Articular chondrocyte of knee joint (primary cell): ENCODE data around the gene CHI3L1. TPM values are rescaled to one million over a fixed set of nuclear protein-coding genes. Genes with fewer than 3 reads are reported as not detected.

Source experiments
- total RNA-seq: library from RNA; depleted of rRNA; stranded (reverse); fragments of >200 nt; gene quantifications from 2 replicates; pipeline ENCODE4 v1.2.3, GENCODE V29; 2012

Gene CHI3L1
- 5,061 and 6,408 TPM in 2 replicates for total RNA-seq

DNA sequence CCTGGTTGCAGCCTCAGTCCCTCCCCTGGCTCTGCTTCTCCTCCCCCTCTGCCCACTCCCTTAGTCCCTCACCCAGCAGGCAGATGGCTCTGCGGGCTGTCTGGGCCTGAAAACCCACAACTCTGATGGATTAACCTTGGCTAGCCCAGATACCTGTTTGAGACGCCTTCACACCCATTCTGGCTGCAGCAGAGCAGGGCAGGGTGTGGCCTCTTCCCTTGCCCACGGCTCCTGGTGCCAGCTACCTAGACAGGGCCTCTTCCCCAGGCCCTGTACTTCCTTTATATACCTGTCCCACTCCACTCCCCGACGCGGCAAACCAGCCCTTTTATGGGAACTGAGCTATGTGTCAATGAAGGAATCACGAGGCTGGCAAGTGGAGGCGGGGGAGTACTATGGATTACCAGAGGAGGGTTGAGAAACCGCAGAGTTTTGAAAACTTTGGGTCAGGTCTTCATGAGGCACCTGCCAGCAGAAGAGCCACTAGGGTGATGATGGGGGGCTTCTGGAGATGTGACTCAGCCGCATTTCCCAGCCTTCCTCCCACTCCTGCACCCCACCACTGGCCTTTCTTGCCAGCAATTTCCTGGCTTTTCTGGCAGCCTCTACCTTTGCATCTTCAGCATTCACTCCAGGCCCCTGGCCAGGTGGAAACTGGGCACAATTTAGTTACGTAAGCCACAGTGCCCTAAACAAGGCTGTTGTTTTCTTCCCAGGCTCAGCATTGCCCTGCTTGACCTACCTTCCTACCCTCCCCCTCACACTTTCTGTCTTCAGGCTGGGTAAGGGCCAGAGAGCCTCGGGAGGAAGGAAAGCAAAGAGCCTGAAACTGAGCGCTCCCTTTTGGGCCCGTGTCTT lies at the start of gene CHI3L1:
CHI3L1 (minus strand) TSS at position 259 of the 858 bp plus-strand sequence; CDS start at position 178, 81 bp downstream.

DNA sequence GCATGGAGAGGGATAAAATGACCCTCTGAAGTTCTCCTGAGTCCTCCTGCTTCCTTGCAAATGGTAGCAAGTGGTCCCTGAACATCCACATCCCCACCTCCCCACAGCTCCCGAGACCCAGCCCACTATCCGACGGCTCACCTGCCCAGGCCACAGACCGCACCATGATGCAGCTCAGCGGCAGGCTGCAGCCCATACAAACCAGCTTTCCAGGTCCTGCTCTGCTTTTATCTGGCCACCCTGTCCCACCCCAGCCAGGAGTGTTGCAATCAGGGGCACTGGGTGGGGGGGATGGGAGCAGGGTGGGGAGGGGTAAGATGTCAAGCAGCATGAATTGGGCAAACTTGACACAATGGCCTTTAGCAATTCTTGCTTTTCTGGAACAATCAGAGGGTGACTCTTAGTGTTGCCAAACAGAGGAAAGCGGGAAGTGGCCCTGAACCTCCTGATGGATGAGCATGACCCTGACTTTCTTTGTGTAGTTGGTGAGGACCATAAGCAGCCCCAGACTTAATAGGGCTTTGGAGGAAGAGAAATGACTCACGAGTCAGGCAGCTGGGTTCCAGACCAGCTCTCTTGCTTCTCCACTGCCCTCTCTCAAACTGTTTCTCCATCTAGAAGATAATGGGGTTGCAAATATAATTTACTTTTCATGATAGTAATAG lies 43.1 kb upstream of the CHI3L1 start, which contains the start of gene CHIT1:
CHIT1 (minus strand) TSS at position 203 of the 665 bp plus-strand sequence; CDS start at position 166, 37 bp downstream.

DNA sequence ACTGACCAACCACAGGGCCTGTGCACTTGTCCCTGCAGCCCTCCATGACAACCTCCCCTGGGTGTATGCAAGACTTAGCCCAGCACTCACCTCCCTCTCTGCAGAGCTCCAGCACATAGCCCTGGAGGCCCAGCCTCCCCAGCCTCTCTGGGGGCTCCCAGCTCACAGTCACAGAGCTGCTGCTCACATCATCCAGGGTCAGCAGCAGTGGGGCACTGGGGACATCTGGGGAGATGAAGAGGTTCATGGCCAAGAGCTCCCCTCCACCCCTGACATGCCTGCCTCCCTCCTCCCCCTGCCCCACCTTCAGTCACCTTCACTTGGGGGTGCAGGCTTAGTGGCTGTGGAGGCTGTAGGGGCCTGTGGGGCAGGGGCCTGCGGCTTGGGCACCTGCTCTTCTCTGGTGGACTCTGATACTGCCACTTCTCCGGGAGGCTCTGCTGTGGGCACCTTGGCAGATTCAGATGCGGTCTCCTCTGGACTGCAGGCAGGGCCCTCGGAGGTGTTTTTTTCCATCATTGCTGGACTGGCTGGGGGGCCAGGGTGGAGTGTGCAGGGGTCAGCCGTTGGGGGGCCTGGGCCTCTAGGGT lies 11.2 kb downstream of the CHI3L1 start, which contains the start of gene MYBPH:
MYBPH (minus strand) TSS at position 590 of the 590 bp plus-strand sequence; CDS start at position 519, 71 bp downstream.

Other genes starting within 250 kb of the CHI3L1 start
- gene ADIPOR1, start 228.4 kb downstream of the CHI3L1 start, total RNA-seq: 71.1 and 90.7 TPM in 2 replicates
- 45.2 and 46.2 TPM in 2 replicates for gene CYB5R1, start 219.4 kb downstream of the CHI3L1 start, total RNA-seq
- 103 TPM in 2 replicates for gene TMEM183A, start 179.3 kb downstream of the CHI3L1 start, total RNA-seq
- gene PPFIA4, start 160.2 kb downstream of the CHI3L1 start, total RNA-seq: 29.6 and 50.0 TPM in 2 replicates
- gene MYOG, start 100.7 kb downstream of the CHI3L1 start, total RNA-seq: not detected in 2 replicates
- 15.8 and 20.2 TPM in 2 replicates for gene ADORA1, start 59.0 kb downstream of the CHI3L1 start, total RNA-seq
- 0.52 and 0.54 TPM in 2 replicates for gene MYBPH, start 10.9 kb downstream of the CHI3L1 start, total RNA-seq
- under 0.01 TPM in 2 replicates for gene CHIT1, start 43.0 kb upstream of the CHI3L1 start, total RNA-seq
- 21.4 and 37.2 TPM in 2 replicates for gene BTG2, start 118.8 kb upstream of the CHI3L1 start, total RNA-seq
- gene FMOD, start 164.4 kb upstream of the CHI3L1 start, total RNA-seq: 29.5 and 51.9 TPM in 2 replicates